GM12878 (cell line): ENCODE results near the gene SCAMP4. TPM values are rescaled to one million over a fixed set of nuclear protein-coding genes. Genes with fewer than 3 reads are reported as not detected.

Experiments
- ATAC-seq: fragments of 200-7000 bp; cut with Tn5 transposase; 3 replicates; pipeline ENCODE4 v1.9.1; 2020; ENCODE audit warnings: mild to moderate bottlenecking, moderate library complexity
- BruUV-seq: library from RNA; stranded (reverse); fragments of 400-500 nt; replicated peaks from 2 replicates; lab custom pipeline; 2021; lab: Mats Ljungman, UMichigan
- CTCF ChIA-PET: fragments of 300-600 bp; sonication (Branson Sonifier 250); formaldehyde crosslinking; extraction: SDS; loops from one replicate; lab custom pipeline; 2021; ENCODE audit warnings: inconsistent platforms; lab: Yijun Ruan, JAX
- POLR2A ChIA-PET: fragments of 350-600 bp; formaldehyde crosslinking; extraction: SDS; loops from one replicate; lab custom pipeline; 2021; ENCODE audit warnings: inconsistent platforms; lab: Charles Lee
- RAD21 ChIA-PET: fragments of 300-600 bp; sonication (Branson Sonifier 250); formaldehyde crosslinking; loops from one replicate; lab custom pipeline; 2023; ENCODE audit warnings: antibody characterized with exemption; ENCODE audit not compliant: unreplicated experiment; lab: Charles Lee
- SMC1A ChIA-PET: fragments of 300-600 bp; sonication (Branson Sonifier 250); formaldehyde crosslinking; loops from one replicate; lab custom pipeline; 2023; ENCODE audit not compliant: unreplicated experiment, uncharacterized antibody; lab: Charles Lee
- DNase-seq: peaks from one replicate; pipeline ENCODE4 v3.0.0-alpha.2; 2011; ENCODE audit warnings: low read depth, low spot score
- FAIRE-seq: peaks from 3 replicates; lab custom pipeline; 2011; peaks lifted over from hg19 to GRCh38; lab: Jason Lieb, UNC
- H2AFZ ChIP-seq: 2 replicates; pipeline ENCODE4 v1.6.0; 2011; ENCODE audit warnings: low read depth, low read length, control low read depth; ENCODE audit not compliant: control insufficient read depth
- H3K27ac ChIP-seq: 2 replicates; pipeline ENCODE4 v1.5.1; 2011; ENCODE audit warnings: control low read depth; ENCODE audit not compliant: control insufficient read depth, insufficient read depth
- H3K27me3 ChIP-seq, 2 experiments: replicated peaks in 1 of 2; 2 replicates each; pipeline versions ENCODE4 v1.6.0 to v1.6.1; 2011; ENCODE audit warnings: low read length in 1 of 2; ENCODE audit not compliant: control insufficient read depth in 2 of 2, insufficient read depth in 2 of 2
- H3K36me3 ChIP-seq, 2 experiments: 2 replicates each; pipeline ENCODE4 v1.5.1; 2011; ENCODE audit warnings: low read length in 1 of 2; ENCODE audit not compliant: control insufficient read depth in 2 of 2, insufficient read depth in 2 of 2
- H3K4me1 ChIP-seq: 2 replicates; pipeline ENCODE4 v1.6.1; 2011; ENCODE audit warnings: mild to moderate bottlenecking, low read length, moderate library complexity, mixed read lengths; ENCODE audit not compliant: control insufficient read depth, insufficient read depth
- H3K4me2 ChIP-seq: 2 replicates; pipeline ENCODE4 v1.6.0; 2011; ENCODE audit warnings: control low read depth; ENCODE audit not compliant: control insufficient read depth, insufficient read depth
- H3K4me3 ChIP-seq: fragments of 200-600 bp; sonication (generic); 2 replicates; pipeline ENCODE4 v1.5.1; 2016
- H3K79me2 ChIP-seq: 2 replicates; pipeline ENCODE4 v1.6.0; 2011; ENCODE audit warnings: low read length; ENCODE audit not compliant: control insufficient read depth, insufficient read depth
- H3K9ac ChIP-seq: 2 replicates; pipeline ENCODE4 v1.8.0; 2011; ENCODE audit warnings: low read length, control low read depth, mixed read lengths; ENCODE audit not compliant: control insufficient read depth, insufficient read depth
- H3K9me3 ChIP-seq: replicated peaks from 3 replicates; pipeline ENCODE4 v1.5.1; 2011; ENCODE audit warnings: mild to moderate bottlenecking, low read length; ENCODE audit not compliant: control insufficient read depth, insufficient read depth
- H4K20me1 ChIP-seq: 2 replicates; pipeline ENCODE4 v1.6.0; 2011; ENCODE audit not compliant: control insufficient read depth, insufficient read depth
- EP300 ChIP-seq, 2 experiments: fragments of 150-350 bp in 1 of 2; IDR thresholded peaks; 2 replicates each; pipeline ENCODE4 v1.6.1; 2011 to 2012; ENCODE audit warnings: low read depth in 2 of 2, low read length in 2 of 2, borderline replicate concordance in 1 of 2, improper control_type of control experiment in 1 of 2, inconsistent platforms in 1 of 2; ENCODE audit not compliant: control insufficient read depth in 1 of 2
- FOXM1 ChIP-seq: IDR thresholded peaks from 2 replicates; pipeline ENCODE4 v1.6.1; 2012; ENCODE audit warnings: low read depth, mild to moderate bottlenecking, inconsistent platforms, low read length, moderate library complexity
- HDGF ChIP-seq: fragments of 450-650 bp; IDR thresholded peaks from 2 replicates; pipeline ENCODE4 v1.6.1; 2016; ENCODE audit warnings: antibody characterized with exemption
- IKZF2 ChIP-seq, 2 experiments: fragments of 450-650 bp; IDR thresholded peaks; 2 replicates each; pipeline ENCODE4 v1.6.1; 2017; ENCODE audit warnings: mild to moderate bottlenecking in 2 of 2, moderate library complexity in 2 of 2
- PAX5 ChIP-seq: IDR thresholded peaks from 2 replicates; pipeline ENCODE4 v1.6.1; 2011; ENCODE audit warnings: low read depth, low read length, borderline replicate concordance
- SMARCA5 ChIP-seq: fragments of 450-650 bp; IDR thresholded peaks from 2 replicates; pipeline ENCODE4 v1.6.1; 2017; ENCODE audit warnings: mild to moderate bottlenecking
- SREBF2 ChIP-seq: IDR thresholded peaks from 2 replicates; pipeline ENCODE4 v1.6.1; 2012; ENCODE audit warnings: mild to moderate bottlenecking, low read length
- WGBS: methylation state at CpG from one replicate; pipeline ENCODE4 v1.1.6; 2016; ENCODE audit warnings: low lambda C conversion rate; ENCODE audit not compliant: insufficient replicate concordance, insufficient coverage; ENCODE audit errors: missing lambda C conversion rate; 5-methylcytosine and 5-hydroxymethylcytosine counted together
- in situ Hi-C: fragments of 300-500 bp; cut with MboI; formaldehyde crosslinking; loops from 9 replicates; pipeline ENCODE4 v1.14.3; 2018; ENCODE audit warnings: mixed read lengths
- intact Hi-C: fragments of 100-400 bp; cut with micrococcal nuclease; formaldehyde crosslinking; loops from one replicate; pipeline ENCODE4 v1.14.2; 2022; ENCODE audit not compliant: unreplicated experiment
- polyA plus RNA-seq, 11 experiments: library from polyadenylated mRNA; depleted of rRNA in 4 of 11; unstranded in 6 of 11; stranded (reverse) in 5 of 11; fragments of >200 nt; fragmentation: Nextera tagmentation in 4 of 11; fragmentation: Illumina TruSeq in 1 of 11; extraction: Ambion mirVana in 4 of 11; extraction: Trizol in 1 of 11; gene quantifications; 1 replicate in 1 of 11; 2 replicates in 10 of 11; pipeline versions ENCODE4 v1.2.1 to v1.2.3, GENCODE V29; 2011 to 2016; ENCODE audit warnings: inconsistent platforms in 2 of 11, missing spikeins in 2 of 11, low read depth in 1 of 11
- total RNA-seq, 4 experiments: library from RNA; depleted of rRNA in 3 of 4; stranded (reverse); fragments of >200 nt in 3 of 4; fragmentation: Illumina TruSeq in 1 of 4; extraction: Trizol in 1 of 4; gene quantifications; 2 replicates each; pipeline versions ENCODE4 v1.2.1 to v1.2.3, GENCODE V29; 2013 to 2021

Gene SCAMP4
- total and polyA plus RNA-seq, 10 of the 15 experiments (the other 5 are each of a cell fraction or from before 2014, with no cell fraction given): 0.63 to 34.7 (median 12.8) TPM

DNA sequence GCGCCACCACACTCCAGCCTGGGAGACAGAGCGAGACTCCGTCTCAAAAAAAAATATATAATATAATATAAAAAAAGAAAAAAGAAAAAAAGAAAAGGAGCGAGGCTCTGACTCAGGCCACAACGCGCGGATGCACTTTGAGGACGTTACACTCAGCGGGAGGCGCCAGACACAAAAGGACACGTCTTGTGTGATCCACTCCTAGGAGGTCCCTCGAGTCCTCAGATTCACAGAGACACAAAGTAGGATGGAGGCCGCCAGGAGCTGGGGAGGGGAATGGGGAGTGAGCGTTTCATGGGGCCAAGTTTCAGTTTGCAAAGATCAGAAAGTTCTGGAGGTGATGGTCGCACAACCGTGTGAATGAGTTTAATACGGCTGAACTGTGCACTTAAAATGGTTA, 11.4 kb upstream of the SCAMP4 start:
- POLR2A ChIA-PET: interaction anchor here (1.3 to 1.9 kb wide), 2 partner anchors 9 to 29 kb away, joined by 3 to 5 read pairs; partner anchors contain the start of gene ABHD17A
- CTCF ChIA-PET: no interaction called here
- ATAC-seq: no peak

DNA sequence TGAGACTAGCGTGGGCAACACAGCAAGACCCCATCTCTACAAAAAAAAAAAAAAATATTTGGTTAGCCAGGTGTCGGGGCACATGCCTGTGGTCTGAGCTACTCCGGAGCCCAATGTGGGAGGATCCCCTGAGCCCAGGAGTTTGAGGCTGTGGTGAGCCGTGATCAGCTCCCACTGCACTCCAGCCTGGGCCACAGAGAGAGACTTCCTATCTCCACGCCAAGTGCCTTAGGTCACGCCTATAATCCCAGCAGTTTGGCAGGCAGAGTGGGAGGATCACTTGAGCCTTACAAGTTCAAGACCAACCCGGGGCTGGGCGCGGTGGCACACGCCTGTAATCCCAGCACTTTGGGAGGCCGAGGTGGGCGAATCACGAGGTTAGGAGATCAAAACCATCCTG, 8.7 kb upstream of the SCAMP4 start:
- Histone ChIP-seq H3K36me3 (no peaks in the 10 kb centered on the region), H4K20me1 (no peaks in the 10 kb centered on the region), H3K4me1 (peaks cover 23% of the 10 kb centered on the region), H3K9ac (no peak overlapping the region), H3K4me2 (peak overlapping the region; percentile 78), H3K4me3 (peak overlapping the region; percentile 52; the same call in 1 of the 2 replicates), H3K79me2 (no peaks in the 10 kb centered on the region), H3K9me3 (no peaks in the 10 kb centered on the region), H3K27me3 (no peaks in the 10 kb centered on the region), H2AFZ (no peak overlapping the region), H3K27ac (0 out of 2 replicates have a peak overlapping the region, but pooled peaks have one; percentile 66)
- TSS peak; percentile 84 for BruUV-seq
- 32% methylated on average over 13 of the region's 13 CpGs for WGBS
- in situ Hi-C loops: no loop called here
- ChIA-PET CTCF (interaction anchor here (0.6 to 2.0 kb wide), 13 partner anchors 9 to 376 kb away, joined by 3 to 10 read pairs (median 5); partner anchors contain the start of genes ADAT3, CSNK1G2 and SCAMP4), RAD21 (interaction anchor here (0.7 to 2.6 kb wide), 9 partner anchors 8 to 241 kb away, joined by 3 to 16 read pairs (median 3); no protein-coding TSS in a partner anchor), POLR2A (interaction anchor here (0.6 to 2.7 kb wide), 14 partner anchors 11 to 354 kb away, joined by 3 to 15 read pairs (median 6); partner anchors contain the start of gene ABHD17A), SMC1A (interaction anchor here (2.0 to 2.6 kb wide), 2 partner anchors 31 to 34 kb away, joined by 9 read pairs; no protein-coding TSS in a partner anchor)
- DNase-seq (no peak), ATAC-seq (no peak), FAIRE-seq (no peak)
- intact Hi-C loops: loop anchor here (2.0 to 5.0 kb wide), 2 partner anchors 32 to 156 kb away; partner anchors contain the start of gene MKNK2
- no peak for TF ChIP-seq SREBF2
- peak; percentile 16; the same call in 1 of the 2 replicates for TF ChIP-seq SMARCA5
- peak; percentile 30; the same call in 1 of the 2 replicates for TF ChIP-seq HDGF

More for the DNA sequence above, 11.4 kb upstream of the SCAMP4 start:
- no peaks in the 10 kb centered on the region for H3K79me2 ChIP-seq
- WGBS: 96% methylated on average over 17 of the region's 17 CpGs
- no peak overlapping the region for H2AFZ ChIP-seq
- ChIA-PET RAD21 (no interaction called here), SMC1A (interaction anchor here (0.6 kb wide), 1 partner anchor 184 kb away, joined by 3 read pairs; no protein-coding TSS in a partner anchor)
- no peaks in the 10 kb centered on the region for H4K20me1 ChIP-seq
- H3K36me3 ChIP-seq: no peaks in the 10 kb centered on the region
- H3K27ac ChIP-seq: no peak overlapping the region
- TF ChIP-seq EP300 (IDR thresholded peaks at IDR 0.05; ENCODE audit: borderline replicate concordance in 1 of 2, control insufficient read depth in 1 of 2, low read depth in 2 of 2, low read length in 2 of 2) (no peak), SMARCA5 (no peak), FOXM1 (no peak), IKZF2 (IDR thresholded peaks at IDR 0.05) (no peak), PAX5 (no peak)
- H3K4me2 ChIP-seq: no peak overlapping the region
- intact Hi-C loops (no loop called here), in situ Hi-C loops (no loop called here)
- no peak overlapping the region for H3K4me3 ChIP-seq
- BruUV-seq: no TSS peak
- peaks cover 23% of the 10 kb centered on the region for H3K4me1 ChIP-seq
- H3K9me3 ChIP-seq: no peaks in the 10 kb centered on the region
- no peak for FAIRE-seq
- H3K27me3 ChIP-seq: no peaks in the 10 kb centered on the region
- DNase-seq: no peak
- no peak overlapping the region for H3K9ac ChIP-seq
